ENCODE results near the gene AFF2.

DNA sequence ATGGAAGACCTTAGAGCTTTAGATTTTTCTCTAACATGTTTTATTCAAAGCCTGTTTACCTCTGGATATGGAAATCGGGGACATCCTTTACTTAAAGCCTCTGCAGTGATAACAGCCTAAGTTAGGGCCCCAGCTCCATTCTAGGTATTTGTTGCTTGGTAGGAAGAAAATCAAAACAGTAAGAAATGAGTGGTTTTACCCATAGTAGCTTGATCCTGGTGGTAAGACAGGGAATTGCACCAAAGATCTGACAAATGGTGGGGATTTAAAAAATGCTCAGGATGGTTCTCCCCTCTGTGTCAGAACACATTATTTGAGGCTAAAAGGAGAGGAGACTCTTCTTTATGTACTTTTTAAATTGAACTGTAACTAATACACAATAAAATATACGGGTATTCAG, 52.4 kb downstream of the AFF2 start:
- TF ChIP-seq, protein P1, sequence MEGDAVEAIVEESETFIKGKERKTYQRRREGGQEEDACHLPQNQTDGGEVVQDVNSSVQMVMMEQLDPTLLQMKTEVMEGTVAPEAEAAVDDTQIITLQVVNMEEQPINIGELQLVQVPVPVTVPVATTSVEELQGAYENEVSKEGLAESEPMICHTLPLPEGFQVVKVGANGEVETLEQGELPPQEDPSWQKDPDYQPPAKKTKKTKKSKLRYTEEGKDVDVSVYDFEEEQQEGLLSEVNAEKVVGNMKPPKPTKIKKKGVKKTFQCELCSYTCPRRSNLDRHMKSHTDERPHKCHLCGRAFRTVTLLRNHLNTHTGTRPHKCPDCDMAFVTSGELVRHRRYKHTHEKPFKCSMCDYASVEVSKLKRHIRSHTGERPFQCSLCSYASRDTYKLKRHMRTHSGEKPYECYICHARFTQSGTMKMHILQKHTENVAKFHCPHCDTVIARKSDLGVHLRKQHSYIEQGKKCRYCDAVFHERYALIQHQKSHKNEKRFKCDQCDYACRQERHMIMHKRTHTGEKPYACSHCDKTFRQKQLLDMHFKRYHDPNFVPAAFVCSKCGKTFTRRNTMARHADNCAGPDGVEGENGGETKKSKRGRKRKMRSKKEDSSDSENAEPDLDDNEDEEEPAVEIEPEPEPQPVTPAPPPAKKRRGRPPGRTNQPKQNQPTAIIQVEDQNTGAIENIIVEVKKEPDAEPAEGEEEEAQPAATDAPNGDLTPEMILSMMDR (IDR thresholded peaks at IDR 0.05) = peak in 1 of 6 experiments; percentile 9
- TF ChIP-seq POLR2A (IDR thresholded peaks at IDR 0.05) = no peak

Measured in esophagus squamous epithelium (tissue), 4 donors.